Endometrium (tissue), 2 donors: ENCODE results near the gene HLA-DQB1.
"Not testable (repeated sequence)": the region's sequence is repeated elsewhere in the genome, so short reads cannot be mapped to it uniquely, and the experiment has no call there.

Source experiments
- FAIRE-seq: peaks from 2 replicates; lab custom pipeline; 2012; peaks lifted over from hg19 to GRCh38; lab: Jason Lieb, UNC
- donor health status: control.
- donor health status: control.

HLA-DQB1 gene

GRCh38 chr6:32662099-32662498 is 4.4 kb downstream of the HLA-DQB1 start:
- no peak for FAIRE-seq

GRCh38 chr6:32659856-32660595 is 6.4 kb downstream of the HLA-DQB1 start:
- no peak for FAIRE-seq

- FAIRE-seq = no peak
Observed at GRCh38 chr6:32658268-32658897, 8.1 kb downstream of the HLA-DQB1 start.

- not testable (repeated sequence) for FAIRE-seq
Observed at GRCh38 chr6:32657819-32658218, 8.6 kb downstream of the HLA-DQB1 start.

GRCh38 chr6:32657329-32657728 is 9.1 kb downstream of the HLA-DQB1 start:
- not testable (repeated sequence) for FAIRE-seq

- FAIRE-seq = no peak
Observed at GRCh38 chr6:32655203-32655710, 11.2 kb downstream of the HLA-DQB1 start.

- no peak for FAIRE-seq
Observed at GRCh38 chr6:32645047-32645703, 21.3 kb downstream of the HLA-DQB1 start.

GRCh38 chr6:32643904-32644303 is 22.6 kb downstream of the HLA-DQB1 start:
- FAIRE-seq = no peak

- FAIRE-seq = no peak
Observed at GRCh38 chr6:32642720-32643106, 23.7 kb downstream of the HLA-DQB1 start.

GRCh38 chr6:32641785-32642719 is 24.4 kb downstream of the HLA-DQB1 start:
- not testable (repeated sequence) for FAIRE-seq

GRCh38 chr6:32641122-32641521 is 25.3 kb downstream of the HLA-DQB1 start:
- no peak for FAIRE-seq

GRCh38 chr6:32639440-32640394 is 26.7 kb downstream of the HLA-DQB1 start:
- FAIRE-seq = no peak

- FAIRE-seq = no peak
Observed at GRCh38 chr6:32638532-32639219, 27.8 kb downstream of the HLA-DQB1 start.

GRCh38 chr6:32637883-32638282 is 28.6 kb downstream of the HLA-DQB1 start:
- no peak for FAIRE-seq

GRCh38 chr6:32637219-32637880 is 29.1 kb downstream of the HLA-DQB1 start, which contains the start of gene HLA-DQA1:
Gene HLA-DQA1, plus strand, starts transcription at chr6:32637406. Its CDS starts 53 bp downstream, at chr6:32637459.
- FAIRE-seq = no peak

GRCh38 chr6:32635526-32636123 is 30.8 kb downstream of the HLA-DQB1 start:
- FAIRE-seq = no peak

GRCh38 chr6:32629793-32630192 is 36.7 kb downstream of the HLA-DQB1 start:
- not testable (repeated sequence) for FAIRE-seq

- FAIRE-seq = peak; percentile 82
Observed at GRCh38 chr6:32627831-32628230, 38.6 kb downstream of the HLA-DQB1 start.

GRCh38 chr6:32627249-32627648 is 39.2 kb downstream of the HLA-DQB1 start:
- FAIRE-seq = no peak
